Measurements from ENCODE around the gene GAL3ST3.
"Not testable (repeated sequence)": the region's sequence is repeated elsewhere in the genome, so short reads cannot be mapped to it uniquely, and the experiment has no call there.

The GAL3ST3 gene

GRCh38 chr11:66083767-66084166 is 34.8 kb upstream of the GAL3ST3 start:
- Histone ChIP-seq H3K4me1 (ENCODE audit: control extremely low read depth in 1 of 4, control insufficient read depth in 4 of 4, insufficient read depth in 4 of 4, low read length in 3 of 4) (peaks cover 34 to 66% (median 48%) of the 10 kb centered on the region in 4 experiments), H3K27me3 (replicated peaks in 2 of 5; ENCODE audit: control insufficient read depth in 4 of 5, insufficient read depth in 5 of 5, low read length in 4 of 5) (no peaks in the 10 kb centered on the region), H3K36me3 (ENCODE audit: control insufficient read depth in 4 of 4, insufficient read depth in 4 of 4, low read length in 3 of 4) (no peaks in the 10 kb centered on the region), H3K27ac (ENCODE audit: insufficient read depth in 1 of 2, low read depth in 1 of 2, low read length in 2 of 2, poor library complexity in 1 of 2, severe bottlenecking in 2 of 2) (no peak overlapping the region), H3K9me3 (ENCODE audit: control extremely low read depth in 1 of 5, control insufficient read depth in 4 of 5, insufficient read depth in 2 of 5, low read depth in 1 of 5, low read length in 4 of 5) (no peaks in the 10 kb centered on the region), H3K4me3 (ENCODE audit: control insufficient read depth in 1 of 7, extremely low read depth in 1 of 7, insufficient read depth in 4 of 7, low read depth in 2 of 7, low read length in 6 of 7) (peak overlapping the region in 1 of 7 experiments; percentile 12)
- POLR2A ChIA-PET, result interaction anchor here (0.5 to 1.6 kb wide), 2 partner anchors 42 to 49 kb away, joined by 3 to 4 read pairs; no protein-coding TSS in a partner anchor
- WGBS (ENCODE audit: insufficient coverage), result 85% methylated on average over 3 of the region's 3 CpGs
- CTCF ChIA-PET, result interaction anchor here (1.1 to 7.6 kb wide), 3 partner anchors 14 to 50 kb away, joined by 3 to 71 read pairs (median 5); partner anchors contain the start of gene PACS1
- no peak for DNase-seq

- Histone ChIP-seq H3K27me3 (replicated peaks in 2 of 5; ENCODE audit: control insufficient read depth in 4 of 5, insufficient read depth in 5 of 5, low read length in 4 of 5) (no peaks in the 10 kb centered on the region), H3K4me3 (ENCODE audit: control insufficient read depth in 1 of 7, extremely low read depth in 1 of 7, insufficient read depth in 4 of 7, low read depth in 2 of 7, low read length in 6 of 7) (peak overlapping the region in 1 of 7 experiments; percentile 7), H3K36me3 (ENCODE audit: control insufficient read depth in 4 of 4, insufficient read depth in 4 of 4, low read length in 3 of 4) (peaks cover 0 to 1% (median 0%) of the 10 kb centered on the region in 4 experiments), H3K4me1 (ENCODE audit: control extremely low read depth in 1 of 4, control insufficient read depth in 4 of 4, insufficient read depth in 4 of 4, low read length in 3 of 4) (peaks cover 35 to 68% (median 48%) of the 10 kb centered on the region in 4 experiments), H3K9me3 (ENCODE audit: control extremely low read depth in 1 of 5, control insufficient read depth in 4 of 5, insufficient read depth in 2 of 5, low read depth in 1 of 5, low read length in 4 of 5) (no peaks in the 10 kb centered on the region), H3K27ac (ENCODE audit: insufficient read depth in 1 of 2, low read depth in 1 of 2, low read length in 2 of 2, poor library complexity in 1 of 2, severe bottlenecking in 2 of 2) (peak overlapping the region in 1 of 2 experiments; percentile 25)
- peak in 2 of 3 donors; percentile 22 to 44 for DNase-seq
- WGBS (ENCODE audit: insufficient coverage), result no CpG with 5 or more reads among the region's 4 CpGs
- ChIA-PET POLR2A (interaction anchor here (0.5 to 1.6 kb wide), 2 partner anchors 43 to 50 kb away, joined by 3 to 4 read pairs; no protein-coding TSS in a partner anchor), CTCF (interaction anchor here (1.1 to 7.6 kb wide), 3 partner anchors 14 to 50 kb away, joined by 3 to 71 read pairs (median 5); partner anchors contain the start of gene PACS1)
Observed at GRCh38 chr11:66082946-66083698, 34.2 kb upstream of the GAL3ST3 start.

- Histone ChIP-seq H3K27me3 (replicated peaks in 2 of 5; ENCODE audit: control insufficient read depth in 4 of 5, insufficient read depth in 5 of 5, low read length in 4 of 5) (no peaks in the 10 kb centered on the region), H3K36me3 (ENCODE audit: control insufficient read depth in 4 of 4, insufficient read depth in 4 of 4, low read length in 3 of 4) (peaks cover 0 to 10% (median 5%) of the 10 kb centered on the region in 4 experiments), H3K27ac (ENCODE audit: insufficient read depth in 1 of 2, low read depth in 1 of 2, low read length in 2 of 2, poor library complexity in 1 of 2, severe bottlenecking in 2 of 2) (peak overlapping the region; percentile 61 to 81), H3K9me3 (ENCODE audit: control extremely low read depth in 1 of 5, control insufficient read depth in 4 of 5, insufficient read depth in 2 of 5, low read depth in 1 of 5, low read length in 4 of 5) (no peaks in the 10 kb centered on the region), H3K4me3 (ENCODE audit: control insufficient read depth in 1 of 7, extremely low read depth in 1 of 7, insufficient read depth in 4 of 7, low read depth in 2 of 7, low read length in 6 of 7) (peak overlapping the region in 6 of 7 experiments; percentile 37 to 67 (median 50)), H3K4me1 (ENCODE audit: control extremely low read depth in 1 of 4, control insufficient read depth in 4 of 4, insufficient read depth in 4 of 4, low read length in 3 of 4) (peaks cover 38 to 70% (median 47%) of the 10 kb centered on the region in 4 experiments)
- peak; percentile 84 to 97 (median 94) for DNase-seq
- ChIA-PET CTCF (interaction anchor here (0.8 to 7.6 kb wide), 5 partner anchors 12 to 54 kb away, joined by 4 to 71 read pairs (median 6); partner anchors contain the start of gene PACS1), POLR2A (interaction anchor here (0.7 to 1.9 kb wide), 5 partner anchors 11 to 580 kb away, joined by 3 to 17 read pairs (median 4); partner anchors contain the start of gene PACS1)
- 0% methylated on average over 3 of the region's 5 CpGs for WGBS (ENCODE audit: insufficient coverage)
Observed at GRCh38 chr11:66081505-66081904, 32.5 kb upstream of the GAL3ST3 start.

GRCh38 chr11:66080055-66080817 is 31.3 kb upstream of the GAL3ST3 start:
- 66% methylated on average over 5 of the region's 9 CpGs for WGBS (ENCODE audit: insufficient coverage)
- peak; percentile 43 to 84 (median 77) for DNase-seq
- Histone ChIP-seq H3K9me3 (ENCODE audit: control extremely low read depth in 1 of 5, control insufficient read depth in 4 of 5, insufficient read depth in 2 of 5, low read depth in 1 of 5, low read length in 4 of 5) (no peaks in the 10 kb centered on the region), H3K27me3 (replicated peaks in 2 of 5; ENCODE audit: control insufficient read depth in 4 of 5, insufficient read depth in 5 of 5, low read length in 4 of 5) (no peaks in the 10 kb centered on the region), H3K4me3 (ENCODE audit: control insufficient read depth in 1 of 7, extremely low read depth in 1 of 7, insufficient read depth in 4 of 7, low read depth in 2 of 7, low read length in 6 of 7) (peak overlapping the region in 2 of 7 experiments; percentile 64 to 67), H3K4me1 (ENCODE audit: control extremely low read depth in 1 of 4, control insufficient read depth in 4 of 4, insufficient read depth in 4 of 4, low read length in 3 of 4) (peaks cover 38 to 67% (median 47%) of the 10 kb centered on the region in 4 experiments), H3K27ac (ENCODE audit: insufficient read depth in 1 of 2, low read depth in 1 of 2, low read length in 2 of 2, poor library complexity in 1 of 2, severe bottlenecking in 2 of 2) (peak overlapping the region; percentile 61 to 81), H3K36me3 (ENCODE audit: control insufficient read depth in 4 of 4, insufficient read depth in 4 of 4, low read length in 3 of 4) (peaks cover 0 to 11% (median 7%) of the 10 kb centered on the region in 4 experiments)
- POLR2A ChIA-PET, result interaction anchor here (0.6 to 1.9 kb wide), 2 partner anchors 10 to 131 kb away, joined by 3 to 17 read pairs; partner anchors contain the start of gene PACS1
- CTCF ChIA-PET, result interaction anchor here (0.8 to 7.6 kb wide), 9 partner anchors 9 to 59 kb away, joined by 3 to 71 read pairs (median 4); partner anchors contain the start of genes PACS1 and SF3B2

- H3K27me3 ChIP-seq (replicated peaks in 2 of 5; ENCODE audit: control insufficient read depth in 4 of 5, insufficient read depth in 5 of 5, low read length in 4 of 5); DNase-seq; POLR2A ChIA-PET; H3K4me3 ChIP-seq (ENCODE audit: control insufficient read depth in 1 of 7, extremely low read depth in 1 of 7, insufficient read depth in 4 of 7, low read depth in 2 of 7, low read length in 6 of 7); H3K9me3 ChIP-seq (ENCODE audit: control extremely low read depth in 1 of 5, control insufficient read depth in 4 of 5, insufficient read depth in 2 of 5, low read depth in 1 of 5, low read length in 4 of 5): not testable (repeated sequence)
- Histone ChIP-seq H3K27ac (ENCODE audit: insufficient read depth in 1 of 2, low read depth in 1 of 2, low read length in 2 of 2, poor library complexity in 1 of 2, severe bottlenecking in 2 of 2) (peak overlapping the region in 1 of 2 experiments; percentile 81), H3K4me1 (ENCODE audit: control extremely low read depth in 1 of 4, control insufficient read depth in 4 of 4, insufficient read depth in 4 of 4, low read length in 3 of 4) (peaks cover 35 to 55% (median 43%) of the 10 kb centered on the region in 4 experiments), H3K36me3 (ENCODE audit: control insufficient read depth in 4 of 4, insufficient read depth in 4 of 4, low read length in 3 of 4) (peaks cover 0 to 20% (median 12%) of the 10 kb centered on the region in 4 experiments)
- CTCF ChIA-PET, result interaction anchor here (1.0 to 7.6 kb wide), 5 partner anchors 10 to 56 kb away, joined by 3 to 71 read pairs (median 3); partner anchors contain the start of genes PACS1 and SF3B2
- 93% methylated on average over 5 of the region's 7 CpGs for WGBS (ENCODE audit: insufficient coverage)
Observed at GRCh38 chr11:66078949-66079348, 30.0 kb upstream of the GAL3ST3 start.

- Histone ChIP-seq H3K27ac (ENCODE audit: insufficient read depth in 1 of 2, low read depth in 1 of 2, low read length in 2 of 2, poor library complexity in 1 of 2, severe bottlenecking in 2 of 2) (peak overlapping the region in 1 of 2 experiments; percentile 7), H3K4me3 (ENCODE audit: control insufficient read depth in 1 of 7, extremely low read depth in 1 of 7, insufficient read depth in 4 of 7, low read depth in 2 of 7, low read length in 6 of 7) (no peak overlapping the region), H3K4me1 (ENCODE audit: control extremely low read depth in 1 of 4, control insufficient read depth in 4 of 4, insufficient read depth in 4 of 4, low read length in 3 of 4) (peaks cover 25 to 49% (median 33%) of the 10 kb centered on the region in 4 experiments), H3K36me3 (ENCODE audit: control insufficient read depth in 4 of 4, insufficient read depth in 4 of 4, low read length in 3 of 4) (peaks cover 2 to 27% (median 15%) of the 10 kb centered on the region in 4 experiments), H3K27me3 (replicated peaks in 2 of 5; ENCODE audit: control insufficient read depth in 4 of 5, insufficient read depth in 5 of 5, low read length in 4 of 5) (no peaks in the 10 kb centered on the region), H3K9me3 (ENCODE audit: control extremely low read depth in 1 of 5, control insufficient read depth in 4 of 5, insufficient read depth in 2 of 5, low read depth in 1 of 5, low read length in 4 of 5) (no peaks in the 10 kb centered on the region)
- 94% methylated on average over 3 of the region's 3 CpGs for whole genome bisulfite sequencing (ENCODE audit: insufficient coverage)
- no peak for DNase-seq
- CTCF ChIA-PET, result interaction anchor here (1.2 to 7.6 kb wide), 4 partner anchors 9 to 59 kb away, joined by 3 to 71 read pairs (median 6); partner anchors contain the start of gene PACS1
- POLR2A ChIA-PET, result no interaction called here
Observed at GRCh38 chr11:66077927-66078326, 29.0 kb upstream of the GAL3ST3 start.
